GM10266 (cell line): Measurements from ENCODE around the gene ASCL1.
A peak's percentile ranks its signal among the peaks of the same experiment; 100 is the strongest.

Experiments
- DNase-seq: peaks from one replicate; pipeline ENCODE4 v3.0.0; 2012; ENCODE audit errors: extremely low spot score
- TF ChIP-seq, protein P1 (sequence below): IDR thresholded peaks from 2 replicates; pipeline ENCODE4 v1.5.1; 2012; ENCODE audit warnings: mild to moderate bottlenecking, low read depth; ENCODE audit not compliant: control insufficient read depth, insufficient read depth; ENCODE audit errors: missing control alignments

Gene ASCL1

DNA sequence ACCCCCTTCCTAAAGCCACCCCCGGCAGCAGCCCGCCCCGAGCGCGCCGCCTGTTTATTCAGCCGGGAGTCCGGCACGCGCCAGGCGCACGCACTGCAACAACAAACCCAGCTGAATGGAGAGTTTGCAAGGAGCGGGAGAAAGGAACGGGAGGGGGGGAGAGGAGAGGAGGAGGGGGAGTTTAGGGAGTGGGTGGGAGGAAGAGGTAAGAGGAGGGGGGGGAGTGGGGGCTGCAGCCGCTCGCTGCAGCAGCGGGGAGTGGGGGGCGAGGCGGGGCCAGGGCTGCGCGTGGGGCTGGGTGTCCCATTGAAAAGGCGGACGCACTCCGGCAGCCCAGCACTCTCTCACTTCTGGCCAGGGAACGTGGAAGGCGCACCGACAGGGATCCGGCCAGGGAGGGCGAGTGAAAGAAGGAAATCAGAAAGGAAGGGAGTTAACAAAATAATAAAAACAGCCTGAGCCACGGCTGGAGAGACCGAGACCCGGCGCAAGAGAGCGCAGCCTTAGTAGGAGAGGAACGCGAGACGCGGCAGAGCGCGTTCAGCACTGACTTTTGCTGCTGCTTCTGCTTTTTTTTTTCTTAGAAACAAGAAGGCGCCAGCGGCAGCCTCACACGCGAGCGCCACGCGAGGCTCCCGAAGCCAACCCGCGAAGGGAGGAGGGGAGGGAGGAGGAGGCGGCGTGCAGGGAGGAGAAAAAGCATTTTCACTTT, at the start of gene ASCL1:
Gene ASCL1 (plus strand): TSS at position 336 of the 712 bp plus-strand sequence. CDS start 571 bp downstream, outside the sequence.
- TF ChIP-seq, protein P1, sequence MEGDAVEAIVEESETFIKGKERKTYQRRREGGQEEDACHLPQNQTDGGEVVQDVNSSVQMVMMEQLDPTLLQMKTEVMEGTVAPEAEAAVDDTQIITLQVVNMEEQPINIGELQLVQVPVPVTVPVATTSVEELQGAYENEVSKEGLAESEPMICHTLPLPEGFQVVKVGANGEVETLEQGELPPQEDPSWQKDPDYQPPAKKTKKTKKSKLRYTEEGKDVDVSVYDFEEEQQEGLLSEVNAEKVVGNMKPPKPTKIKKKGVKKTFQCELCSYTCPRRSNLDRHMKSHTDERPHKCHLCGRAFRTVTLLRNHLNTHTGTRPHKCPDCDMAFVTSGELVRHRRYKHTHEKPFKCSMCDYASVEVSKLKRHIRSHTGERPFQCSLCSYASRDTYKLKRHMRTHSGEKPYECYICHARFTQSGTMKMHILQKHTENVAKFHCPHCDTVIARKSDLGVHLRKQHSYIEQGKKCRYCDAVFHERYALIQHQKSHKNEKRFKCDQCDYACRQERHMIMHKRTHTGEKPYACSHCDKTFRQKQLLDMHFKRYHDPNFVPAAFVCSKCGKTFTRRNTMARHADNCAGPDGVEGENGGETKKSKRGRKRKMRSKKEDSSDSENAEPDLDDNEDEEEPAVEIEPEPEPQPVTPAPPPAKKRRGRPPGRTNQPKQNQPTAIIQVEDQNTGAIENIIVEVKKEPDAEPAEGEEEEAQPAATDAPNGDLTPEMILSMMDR: no peak

DNA sequence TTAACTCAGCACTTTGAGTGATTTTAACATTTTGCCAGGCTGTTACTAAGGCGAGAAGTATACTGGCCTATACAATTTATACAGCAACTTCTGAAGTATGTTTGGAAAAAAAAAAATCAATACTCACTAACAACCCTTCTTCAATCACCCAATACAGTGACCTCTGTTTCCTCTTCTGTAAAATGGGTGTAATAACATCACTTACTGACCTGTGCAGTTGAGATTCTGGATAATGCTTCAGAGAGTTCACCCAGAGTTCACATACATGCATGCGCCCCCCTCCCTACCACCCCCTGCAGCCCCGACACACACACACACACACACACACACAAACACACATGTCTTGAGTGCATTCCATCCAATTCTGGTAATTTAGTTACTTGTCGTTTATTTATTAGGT, 49.6 kb upstream of the ASCL1 start:
- no peak for DNase-seq
- TF ChIP-seq, protein P1: no peak

More for the DNA sequence above, at the start of gene ASCL1:
- peak; percentile 70 for DNase-seq

DNA sequence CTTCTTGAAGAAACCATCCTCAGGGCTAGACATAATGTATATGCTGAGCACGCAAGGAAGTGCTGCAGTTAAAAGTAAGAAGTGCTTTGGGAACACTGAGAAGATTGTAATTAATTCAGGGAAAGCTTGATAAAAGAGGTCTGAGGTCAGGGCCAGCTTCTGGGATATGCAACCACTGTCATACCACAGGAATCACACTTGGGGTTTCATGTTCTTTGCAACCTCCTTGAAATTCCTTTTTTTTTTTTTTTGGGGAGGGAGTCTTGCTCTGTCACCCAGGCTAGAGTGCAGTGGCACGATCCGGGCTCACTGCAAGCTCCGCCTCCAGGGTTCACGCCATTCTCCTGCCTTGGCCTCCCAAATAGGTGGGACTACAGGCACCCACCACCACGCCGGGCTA, 47.3 kb upstream of the ASCL1 start:
- TF ChIP-seq, protein P1: no peak
- no peak for DNase-seq

DNA sequence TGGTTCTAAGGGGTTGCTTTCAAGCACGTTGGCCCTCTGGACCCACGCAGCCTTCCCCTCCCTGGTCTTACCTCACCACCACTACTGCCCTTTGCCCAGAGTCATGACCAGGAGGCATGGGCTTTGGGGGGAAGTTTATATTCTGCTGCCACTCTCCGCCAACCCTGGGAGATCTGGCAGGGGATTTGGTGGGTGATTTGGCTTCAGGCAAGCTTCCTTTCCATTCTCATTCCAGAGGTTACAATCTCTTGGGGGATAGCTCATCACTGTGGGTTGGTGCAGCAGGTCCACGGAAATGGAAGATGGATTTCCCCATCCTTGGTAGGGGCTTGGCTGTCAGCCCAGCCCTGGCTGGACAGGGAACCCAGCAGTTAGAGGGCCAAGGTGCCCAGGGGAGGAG, 46.7 kb upstream of the ASCL1 start:
- TF ChIP-seq, protein P1: no peak
- DNase-seq: no peak

DNA sequence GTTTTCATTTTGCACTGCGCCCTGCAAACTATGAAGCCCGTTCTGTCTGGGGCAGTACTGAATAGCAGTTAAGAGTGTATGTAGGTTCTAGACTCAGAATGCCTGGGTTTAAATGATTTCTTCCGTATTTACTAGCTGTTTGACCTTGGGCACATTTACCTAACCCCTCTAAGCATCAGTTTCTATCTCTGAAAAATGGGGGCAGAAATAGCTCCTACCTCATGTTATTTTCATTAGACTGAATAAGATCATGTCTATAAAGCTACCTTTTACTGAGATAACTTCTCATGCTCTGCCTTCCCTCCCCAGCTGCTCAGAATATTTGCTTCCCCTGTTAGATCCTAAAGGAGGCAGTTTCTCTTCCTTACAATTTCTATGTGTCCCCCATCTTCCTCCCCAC, 46.2 kb upstream of the ASCL1 start:
- TF ChIP-seq, protein P1: no peak
- DNase-seq: no peak

DNA sequence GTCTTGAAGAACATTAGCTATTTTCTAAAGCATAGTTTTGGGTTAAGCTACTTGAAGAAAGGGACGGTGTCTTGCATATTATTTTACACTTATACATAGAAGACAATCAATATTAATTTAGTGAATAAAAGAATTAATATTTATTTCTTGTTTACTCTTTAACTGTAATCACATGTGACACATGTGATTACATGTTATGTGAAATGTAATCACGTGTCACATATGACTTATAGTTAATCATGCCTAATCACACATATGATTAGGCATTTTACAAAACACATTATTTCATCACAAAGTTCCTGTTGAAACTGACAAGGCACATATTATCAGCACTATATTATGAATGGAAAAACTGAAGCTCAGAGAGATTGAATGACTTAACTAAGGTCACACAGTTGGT, 45.2 kb upstream of the ASCL1 start:
- no peak for DNase-seq
- TF ChIP-seq, protein P1: no peak

DNA sequence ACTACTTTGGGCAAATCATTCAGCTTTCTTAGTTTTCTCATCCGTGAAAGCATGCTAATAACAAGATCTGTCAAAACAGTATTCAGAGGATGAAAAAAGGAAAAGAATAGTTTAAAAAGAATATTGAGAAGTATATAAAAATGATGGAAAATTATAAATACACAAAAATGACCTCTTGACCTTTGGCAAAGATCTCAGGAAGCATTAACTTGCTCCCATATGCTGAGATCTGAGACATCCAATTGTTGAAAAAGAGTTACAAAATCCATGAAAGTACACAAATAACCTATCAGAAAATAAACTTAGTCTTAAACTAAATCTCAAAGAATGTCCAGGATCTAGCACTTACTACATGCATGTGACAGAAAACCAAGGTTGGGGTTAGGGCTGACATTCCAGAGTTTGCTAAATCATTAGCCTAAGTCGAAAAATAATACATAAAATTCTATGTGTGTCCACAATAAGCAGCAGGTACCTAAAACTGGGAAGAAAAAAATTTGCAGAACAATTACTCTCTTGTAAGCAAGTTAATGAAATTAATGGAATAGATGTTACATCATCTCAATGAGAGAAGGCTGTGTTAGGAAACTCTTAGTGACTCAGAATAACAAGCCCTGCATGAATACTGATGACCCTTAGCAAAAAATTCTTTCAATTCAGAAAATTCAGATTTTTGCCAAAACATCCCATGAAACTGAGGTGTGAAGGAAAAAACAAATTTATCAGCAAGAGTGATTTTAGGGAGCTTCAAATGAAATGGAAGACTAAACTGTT, 43.8 kb upstream of the ASCL1 start:
- no peak for DNase-seq
- TF ChIP-seq, protein P1: no peak
